AG04450 (cell line): ENCODE data around the gene PARP6. TPM values are rescaled to one million over a fixed set of nuclear protein-coding genes. Genes with fewer than 3 reads are reported as not detected.
"Not testable (repeated sequence)": the region's sequence is repeated elsewhere in the genome, so short reads cannot be mapped to it uniquely, and the experiment has no call there.

Source experiments
- CTCF ChIA-PET: fragments of 300-600, 350-600 bp; formaldehyde crosslinking; extraction: SDS; loops from one replicate; lab custom pipeline; 2022; ENCODE audit warnings: antibody characterized with exemption, inconsistent platforms; lab: Charles Lee
- POLR2A ChIA-PET: fragments of 350-600 bp; formaldehyde crosslinking; extraction: SDS; loops from one replicate; lab custom pipeline; 2021; ENCODE audit warnings: antibody characterized with exemption, inconsistent platforms; lab: Yijun Ruan, JAX
- DNase-seq: peaks from one replicate; pipeline ENCODE4 v3.0.0-alpha.2; 2011; ENCODE audit warnings: low read depth, low spot score
- H3K27ac ChIP-seq: one replicate; pipeline ENCODE4 v1.5.1; 2012; ENCODE audit warnings: low read depth, low read length, control low read depth
- H3K27me3 ChIP-seq: one replicate; pipeline ENCODE4 v1.6.0; 2012; ENCODE audit warnings: low read length; ENCODE audit not compliant: control insufficient read depth, insufficient read depth
- H3K4me3 ChIP-seq: 2 replicates; pipeline ENCODE4 v1.5.1; 2011; ENCODE audit warnings: mild to moderate bottlenecking, low read depth, low read length, control low read depth
- H3K9me3 ChIP-seq: 2 replicates; pipeline ENCODE4 v1.5.1; 2012; ENCODE audit warnings: low read length; ENCODE audit not compliant: control insufficient read depth, insufficient read depth
- CTCF ChIP-seq: IDR thresholded peaks from 2 replicates; pipeline ENCODE4 v1.5.1; 2011; ENCODE audit warnings: low read depth, low read length, control low read depth, inconsistent platforms
- polyA plus RNA-seq: library from polyadenylated mRNA; depleted of rRNA; stranded (reverse); fragments of >200 nt; gene quantifications from 2 replicates; pipeline ENCODE4 v1.2.3, GENCODE V29; 2011

The PARP6 gene
- polyA plus RNA-seq, 1 experiment, result 57.8 TPM

- no peak for TF ChIP-seq CTCF
- Histone ChIP-seq H3K9me3 (no peaks in the 10 kb centered on the region), H3K27ac (no peak overlapping the region), H3K4me3 (no peak overlapping the region), H3K27me3 (peaks cover 6% of the 10 kb centered on the region)
- no peak for DNase-seq
- CTCF ChIA-PET, result interaction anchor here (0.7 kb wide), 1 partner anchor 63 kb away, joined by 3 read pairs; no protein-coding TSS in a partner anchor
- POLR2A ChIA-PET, result interaction anchor here (0.6 kb wide), 2 partner anchors 12 to 39 kb away, joined by 3 read pairs; no protein-coding TSS in a partner anchor
These were observed 6.4 kb upstream of the PARP6 start for GRCh38 chr15:72278737-72279136.

- Histone ChIP-seq H3K27ac (no peak overlapping the region), H3K9me3 (no peaks in the 10 kb centered on the region), H3K27me3 (peaks cover 8% of the 10 kb centered on the region), H3K4me3 (no peak overlapping the region)
- no peak for DNase-seq
- no peak for TF ChIP-seq CTCF
- ChIA-PET CTCF (no interaction called here), POLR2A (no interaction called here)
These were observed 4.0 kb upstream of the PARP6 start for GRCh38 chr15:72276326-72276700.

GRCh38 chr15:72275635-72276325 lies 3.4 kb upstream of the PARP6 start:
- H3K4me3 ChIP-seq, H3K27ac ChIP-seq, DNase-seq, H3K27me3 ChIP-seq, POLR2A ChIA-PET, CTCF ChIA-PET, H3K9me3 ChIP-seq: not testable (repeated sequence)

GRCh38 chr15:72272997-72273352 lies 621 bp upstream of the PARP6 start:
- DNase-seq, result no peak
- Histone ChIP-seq H3K27ac (peak overlapping the region; percentile 43), H3K4me3 (peak overlapping the region; percentile 82), H3K9me3 (no peaks in the 10 kb centered on the region), H3K27me3 (peaks cover 2% of the 10 kb centered on the region)
- no peak for TF ChIP-seq CTCF
- ChIA-PET POLR2A (interaction anchor here (1.0 to 1.5 kb wide), 2 partner anchors 43 to 66 kb away, joined by 3 read pairs; no protein-coding TSS in a partner anchor), CTCF (interaction anchor here (0.6 to 1.8 kb wide), 5 partner anchors 9 to 149 kb away, joined by 3 to 13 read pairs (median 4); no protein-coding TSS in a partner anchor)

GRCh38 chr15:72271895-72272212 lies 500 bp downstream of the PARP6 start:
- peak overlapping the region; percentile 82 for H3K4me3 ChIP-seq
- H3K9me3 ChIP-seq, result no peaks in the 10 kb centered on the region
- ChIA-PET POLR2A (no interaction called here), CTCF (interaction anchor here (0.5 kb wide), 1 partner anchor 290 kb away, joined by 4 read pairs; no protein-coding TSS in a partner anchor)
- H3K27ac ChIP-seq, result peak overlapping the region; percentile 77
- no peak for DNase-seq
- H3K27me3 ChIP-seq, result peaks cover 2% of the 10 kb centered on the region
- no peak for TF ChIP-seq CTCF
